Measurements from ENCODE around the gene GPR18. TPM values are rescaled to one million over a fixed set of nuclear protein-coding genes. Genes with fewer than 3 reads are reported as not detected.
"Not testable (repeated sequence)": the region's sequence is repeated elsewhere in the genome, so short reads cannot be mapped to it uniquely, and the experiment has no call there.

Gene GPR18
- total RNA-seq, 1 donor from 2014 or later = 12.0 TPM

DNA sequence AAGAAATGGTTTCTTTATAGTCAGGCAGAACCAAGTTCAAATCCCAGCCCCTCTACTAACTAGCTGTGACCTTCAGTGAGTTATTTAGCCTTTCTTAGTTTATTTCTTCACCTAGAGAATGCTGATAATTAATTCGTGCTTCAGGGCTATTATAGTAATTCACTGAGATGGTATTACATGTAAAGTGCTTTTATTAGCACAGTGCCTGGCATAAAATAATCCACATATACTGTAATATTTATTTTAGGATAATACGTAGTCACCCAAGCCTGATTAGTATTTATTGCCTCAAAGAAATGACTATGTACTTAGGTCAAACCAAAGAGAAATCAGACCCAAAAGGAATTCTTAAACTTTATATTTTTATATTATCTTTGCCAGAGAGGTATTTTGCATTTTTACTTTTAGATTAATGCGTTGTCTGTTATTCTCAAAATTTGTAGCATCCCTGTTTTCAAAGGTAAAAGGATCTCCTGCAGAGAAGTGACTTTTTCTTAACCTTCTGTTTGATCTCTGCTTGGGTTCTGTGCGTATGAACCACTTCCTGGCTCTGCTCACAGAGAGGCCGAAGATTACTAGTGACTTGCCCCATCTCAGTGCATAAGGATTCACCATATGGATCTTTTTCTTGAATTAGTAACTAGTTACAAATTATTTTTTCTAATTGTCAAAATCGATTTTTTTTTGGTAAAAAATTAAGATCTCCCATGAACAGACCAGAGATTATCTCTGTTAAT is 37.8 kb downstream of the GPR18 start:
- H3K9me3 Mint-ChIP-seq = peaks cover 11% of the 10 kb centered on the region
- peaks cover 89% of the 10 kb centered on the region for H3K4me1 Mint-ChIP-seq (ENCODE audit: low read depth)
- H3K27me3 Mint-ChIP-seq (ENCODE audit: insufficient read depth) = peaks cover 3% of the 10 kb centered on the region
- H3K36me3 Mint-ChIP-seq (ENCODE audit: low read depth) = peaks cover 32% of the 10 kb centered on the region
- intact Hi-C loops (cut with micrococcal nuclease) = no loop called here
- DNase-seq (ENCODE audit: low spot score) = no peak
- no peak overlapping the region for H3K4me3 Mint-ChIP-seq
- peak overlapping the region; percentile 55 for H3K27ac Mint-ChIP-seq

DNA sequence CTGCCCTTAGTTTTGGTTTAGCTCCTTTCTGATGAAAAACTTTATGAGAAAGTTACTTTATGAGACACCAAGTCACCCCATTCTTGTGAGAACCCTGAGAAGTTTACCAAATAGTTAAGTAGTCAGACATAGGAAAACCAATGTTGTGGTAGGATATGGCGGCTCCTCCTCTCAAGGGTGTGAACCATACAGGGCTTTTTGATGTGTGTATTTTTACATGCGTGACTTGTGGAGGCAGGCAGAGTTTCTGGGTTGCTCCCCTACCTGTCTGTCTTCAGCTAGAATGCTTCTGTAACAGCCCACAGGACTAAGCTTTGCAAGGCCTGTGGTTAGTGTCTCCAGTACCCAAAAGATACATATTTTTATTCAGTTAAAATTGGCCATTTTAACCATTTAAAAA is 39.2 kb downstream of the GPR18 start:
- Mint-ChIP-seq H3K4me1 (ENCODE audit: low read depth) (peaks cover 89% of the 10 kb centered on the region), H3K9me3 (peaks cover 11% of the 10 kb centered on the region), H3K27me3 (ENCODE audit: insufficient read depth) (peaks cover 3% of the 10 kb centered on the region), H3K36me3 (ENCODE audit: low read depth) (peaks cover 32% of the 10 kb centered on the region), H3K4me3 (peak overlapping the region; percentile 64), H3K27ac (peak overlapping the region; percentile 73)
- peak; percentile 66 for DNase-seq (ENCODE audit: low spot score)
- intact Hi-C loops (cut with micrococcal nuclease) = loop anchor here (1.0 to 5.0 kb wide), 12 partner anchors 9 to 1787 kb away; partner anchors contain the start of genes GPR18, GPR183, RAP2A and TM9SF2

DNA sequence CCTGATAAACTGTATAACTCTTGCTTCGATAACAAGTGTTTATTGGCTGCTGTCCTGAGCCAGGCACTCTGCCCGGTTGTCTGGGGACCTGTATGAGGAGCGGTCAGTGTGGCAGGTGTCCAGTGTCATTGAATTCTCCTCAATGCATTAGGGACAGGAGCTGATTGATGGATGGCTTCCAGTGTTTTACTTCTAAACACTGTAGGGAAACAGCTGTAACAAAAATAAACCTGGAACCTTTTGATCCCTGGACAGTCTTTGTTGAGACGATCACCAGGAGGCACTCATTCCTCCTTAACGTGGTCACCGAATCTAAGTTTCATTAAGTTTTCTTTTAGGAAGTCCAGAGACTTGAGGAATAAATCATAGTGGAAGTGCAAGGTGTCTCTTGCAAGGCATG is 39.6 kb downstream of the GPR18 start:
- Mint-ChIP-seq H3K4me3 (peak overlapping the region; percentile 69), H3K4me1 (ENCODE audit: low read depth) (peaks cover 87% of the 10 kb centered on the region), H3K36me3 (ENCODE audit: low read depth) (peaks cover 31% of the 10 kb centered on the region), H3K27ac (peak overlapping the region; percentile 73), H3K27me3 (ENCODE audit: insufficient read depth) (peaks cover 3% of the 10 kb centered on the region), H3K9me3 (peaks cover 11% of the 10 kb centered on the region)
- intact Hi-C loops (cut with micrococcal nuclease) = loop anchor here (1.0 to 5.0 kb wide), 7 partner anchors 33 to 1786 kb away; partner anchors contain the start of genes GPR183, RAP2A and TM9SF2
- no peak for DNase-seq (ENCODE audit: low spot score)

DNA sequence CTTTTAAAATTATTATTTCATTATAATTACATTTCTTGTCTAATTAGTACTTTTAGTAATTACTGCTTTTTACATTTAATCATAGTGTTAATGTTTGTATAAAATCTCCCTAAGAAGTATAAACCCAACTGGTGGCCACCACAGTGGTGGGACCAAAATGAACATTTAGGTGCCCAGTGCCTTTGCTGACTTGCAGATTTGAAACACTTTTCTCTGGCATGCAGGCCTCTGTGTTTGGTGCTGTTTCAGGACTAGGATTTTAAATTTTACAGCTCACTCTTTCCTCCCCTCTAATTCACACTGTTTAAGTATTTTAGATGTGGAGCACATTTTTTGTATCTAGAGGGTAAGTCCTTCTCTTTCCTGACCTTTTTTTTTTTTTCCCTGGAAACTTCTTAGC is 40.1 kb downstream of the GPR18 start:
- Mint-ChIP-seq H3K36me3 (ENCODE audit: low read depth) (peaks cover 29% of the 10 kb centered on the region), H3K4me1 (ENCODE audit: low read depth) (peaks cover 83% of the 10 kb centered on the region), H3K9me3 (peaks cover 8% of the 10 kb centered on the region), H3K27ac (peak overlapping the region; percentile 73), H3K4me3 (peak overlapping the region; percentile 69), H3K27me3 (ENCODE audit: insufficient read depth) (peaks cover 3% of the 10 kb centered on the region)
- DNase-seq (ENCODE audit: low spot score) = no peak
- intact Hi-C loops (cut with micrococcal nuclease) = loop anchor here (1.0 to 5.0 kb wide), 7 partner anchors 33 to 1786 kb away; partner anchors contain the start of genes GPR183, RAP2A and TM9SF2

DNA sequence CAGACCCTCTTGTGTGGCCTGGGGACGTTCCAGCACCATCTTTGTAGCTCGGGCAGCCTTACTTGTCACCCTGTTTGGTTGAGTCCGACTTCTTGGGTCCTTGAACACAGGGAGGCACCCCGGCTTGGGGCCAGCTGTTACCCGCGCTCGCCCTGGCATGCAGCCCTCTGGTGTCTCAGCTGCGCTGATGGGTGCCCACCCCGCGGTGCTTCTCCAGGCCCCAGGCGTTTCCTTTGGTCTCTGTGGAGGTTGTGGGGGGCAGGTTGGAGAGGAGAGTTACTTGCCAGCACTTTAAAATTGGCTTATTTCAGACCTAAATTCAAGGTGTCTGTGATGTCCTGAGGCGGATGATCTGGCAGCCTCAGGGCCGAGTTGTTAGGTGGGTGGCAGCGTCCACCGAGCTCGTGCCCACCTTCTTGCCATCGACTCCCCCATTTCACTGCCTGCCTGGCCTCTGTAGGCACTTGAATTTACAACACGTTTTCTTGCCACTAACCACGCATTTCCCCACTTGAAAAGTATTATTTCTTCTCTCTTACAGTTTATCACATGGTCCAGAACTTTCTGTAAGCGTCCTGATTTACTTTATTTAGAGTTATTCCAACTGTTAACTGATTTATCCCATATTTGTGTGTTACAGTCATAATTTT is 40.6 kb downstream of the GPR18 start:
- Mint-ChIP-seq H3K4me3 (peak overlapping the region; percentile 24), H3K27me3 (ENCODE audit: insufficient read depth) (peaks cover 3% of the 10 kb centered on the region), H3K4me1 (ENCODE audit: low read depth) (peaks cover 78% of the 10 kb centered on the region), H3K27ac (peak overlapping the region; percentile 44), H3K36me3 (ENCODE audit: low read depth) (peaks cover 24% of the 10 kb centered on the region), H3K9me3 (peaks cover 6% of the 10 kb centered on the region)
- intact Hi-C loops (cut with micrococcal nuclease) = loop anchor here (1.0 to 5.0 kb wide), 7 partner anchors 34 to 1785 kb away; partner anchors contain the start of genes GPR183, RAP2A and TM9SF2
- DNase-seq (ENCODE audit: low spot score) = no peak

DNA sequence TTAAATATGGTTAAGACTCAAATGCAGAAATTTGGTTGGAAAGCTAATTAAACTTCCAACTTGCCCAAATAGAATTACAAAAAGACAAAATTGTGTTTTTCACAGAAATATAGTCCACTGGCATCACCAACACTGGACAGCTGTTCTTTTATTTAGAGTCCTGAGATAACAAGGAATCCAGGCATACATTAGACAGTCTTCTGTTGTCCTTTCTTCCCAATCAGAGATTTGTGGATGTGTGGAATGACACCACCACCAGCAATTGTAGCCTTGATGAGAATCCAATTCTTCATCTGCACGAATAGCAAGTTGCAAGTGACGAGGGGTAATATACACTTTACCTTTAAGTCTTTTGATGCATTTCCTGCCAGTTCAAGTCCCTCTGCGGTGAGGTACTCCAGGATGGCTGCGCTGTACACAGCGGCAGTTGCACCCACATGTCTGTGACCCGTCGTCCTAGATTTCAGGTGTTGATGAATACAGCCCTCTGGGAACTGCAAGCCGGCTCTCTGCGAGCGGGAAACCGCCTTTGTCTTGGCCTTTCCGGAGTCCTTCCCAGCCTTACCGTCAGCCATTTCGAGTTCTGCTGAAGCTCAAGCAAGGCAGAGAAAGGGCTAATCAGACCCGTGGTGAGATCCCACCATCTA is 42.9 kb downstream of the GPR18 start:
- H3K9me3 Mint-ChIP-seq = no peaks in the 10 kb centered on the region
- peak overlapping the region; percentile 72 for H3K4me3 Mint-ChIP-seq
- H3K27ac Mint-ChIP-seq = peak overlapping the region; percentile 90
- H3K4me1 Mint-ChIP-seq (ENCODE audit: low read depth) = peaks cover 68% of the 10 kb centered on the region
- intact Hi-C loops (cut with micrococcal nuclease) = loop anchor here (1.0 to 5.0 kb wide), 7 partner anchors 15 to 1783 kb away; partner anchors contain the start of genes GPR18, RAP2A, TM9SF2 and UBAC2
- peaks cover 27% of the 10 kb centered on the region for H3K36me3 Mint-ChIP-seq (ENCODE audit: low read depth)
- H3K27me3 Mint-ChIP-seq (ENCODE audit: insufficient read depth) = peaks cover 3% of the 10 kb centered on the region
- peak; percentile 53 for DNase-seq (ENCODE audit: low spot score)

DNA sequence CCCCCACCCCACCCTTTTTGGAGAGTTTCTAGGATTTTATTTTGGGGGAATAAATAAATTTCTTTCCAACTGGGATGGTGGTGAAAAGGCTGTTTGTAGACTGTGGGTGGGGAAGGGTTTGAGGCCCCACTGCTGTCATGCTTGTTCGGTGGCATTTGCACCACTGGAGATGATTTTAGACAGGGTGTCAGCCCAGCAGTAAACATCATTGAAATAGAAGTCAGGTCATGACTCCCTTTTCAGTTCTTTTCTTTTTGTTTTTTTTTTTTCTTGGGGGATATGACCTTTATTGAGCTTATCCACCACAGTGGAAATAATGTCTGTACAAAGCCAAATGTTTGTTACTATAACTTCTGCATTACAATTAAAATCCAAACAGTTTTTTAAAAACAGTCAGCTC is 43.4 kb downstream of the GPR18 start:
- H3K4me1 Mint-ChIP-seq (ENCODE audit: low read depth) = peaks cover 66% of the 10 kb centered on the region
- DNase-seq (ENCODE audit: low spot score) = no peak
- peak overlapping the region; percentile 72 for H3K4me3 Mint-ChIP-seq
- peak overlapping the region; percentile 90 for H3K27ac Mint-ChIP-seq
- peaks cover 27% of the 10 kb centered on the region for H3K36me3 Mint-ChIP-seq (ENCODE audit: low read depth)
- H3K9me3 Mint-ChIP-seq = no peaks in the 10 kb centered on the region
- H3K27me3 Mint-ChIP-seq (ENCODE audit: insufficient read depth) = peaks cover 3% of the 10 kb centered on the region
- intact Hi-C loops (cut with micrococcal nuclease) = loop anchor here (1.0 to 5.0 kb wide), 11 partner anchors 9 to 1782 kb away; partner anchors contain the start of genes GPR18, RAP2A, TM9SF2 and UBAC2

DNA sequence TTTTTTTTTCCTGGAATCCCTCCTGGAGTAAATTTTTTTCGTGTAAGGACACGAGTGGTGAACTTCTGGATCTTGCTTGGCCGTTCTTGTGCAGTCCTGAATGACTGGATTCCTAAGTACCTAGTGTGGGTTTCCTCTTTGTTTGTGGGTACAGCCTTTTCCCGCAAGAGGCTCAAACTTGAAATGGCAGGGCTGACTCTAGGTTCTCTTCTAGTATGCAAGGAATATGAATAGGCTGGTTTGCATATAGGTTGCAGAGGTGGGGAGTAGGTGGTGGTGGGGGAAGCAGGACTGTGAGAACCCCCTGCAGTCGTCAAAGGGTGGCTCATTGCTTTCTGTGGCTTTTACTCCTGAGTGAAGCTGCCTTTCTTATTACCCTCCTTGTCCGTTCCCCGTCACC is 43.9 kb downstream of the GPR18 start:
- Mint-ChIP-seq H3K4me3 (peak overlapping the region; percentile 72), H3K4me1 (ENCODE audit: low read depth) (peaks cover 66% of the 10 kb centered on the region), H3K27me3 (ENCODE audit: insufficient read depth) (peaks cover 3% of the 10 kb centered on the region), H3K9me3 (no peaks in the 10 kb centered on the region), H3K27ac (peak overlapping the region; percentile 90), H3K36me3 (ENCODE audit: low read depth) (peaks cover 29% of the 10 kb centered on the region)
- intact Hi-C loops (cut with micrococcal nuclease) = loop anchor here (1.0 to 2.0 kb wide), 7 partner anchors 9 to 108 kb away; partner anchors contain the start of gene UBAC2
- DNase-seq (ENCODE audit: low spot score) = no peak

DNA sequence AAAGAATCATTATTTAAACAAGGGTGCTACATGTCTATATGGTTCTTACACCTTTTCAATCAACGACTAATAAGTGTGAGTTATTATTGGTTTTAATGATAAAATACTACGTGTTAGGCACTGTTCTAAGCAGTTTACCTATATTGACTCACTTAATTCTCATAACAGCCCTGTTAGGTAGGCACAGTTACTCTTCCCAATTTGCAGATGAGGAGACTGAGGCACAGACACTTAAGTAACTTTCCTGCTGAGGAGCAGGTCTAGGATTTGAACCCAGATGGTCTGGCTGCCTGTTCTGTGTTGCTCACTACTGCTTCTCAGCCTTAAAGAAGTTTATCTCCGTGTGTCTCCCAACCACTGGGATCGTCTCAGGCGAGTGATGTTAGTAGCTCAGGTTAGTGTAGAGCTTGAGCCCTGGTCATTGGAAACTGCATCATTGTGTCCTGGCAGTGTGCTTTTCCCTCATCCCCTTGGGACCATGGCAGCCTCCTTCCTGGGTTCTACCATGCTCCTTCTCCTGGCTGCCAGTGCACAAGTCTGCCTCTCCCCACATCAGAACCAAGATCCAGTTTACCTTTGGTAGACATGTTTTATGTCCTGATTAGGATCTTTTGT is 46.7 kb downstream of the GPR18 start:
- no peak overlapping the region for H3K27ac Mint-ChIP-seq
- DNase-seq (ENCODE audit: low spot score) = no peak
- H3K4me3 Mint-ChIP-seq = no peak overlapping the region
- intact Hi-C loops (cut with micrococcal nuclease) = no loop called here
- peaks cover 63% of the 10 kb centered on the region for H3K4me1 Mint-ChIP-seq (ENCODE audit: low read depth)
- H3K27me3 Mint-ChIP-seq (ENCODE audit: insufficient read depth) = peaks cover 3% of the 10 kb centered on the region
- no peaks in the 10 kb centered on the region for H3K9me3 Mint-ChIP-seq
- H3K36me3 Mint-ChIP-seq (ENCODE audit: low read depth) = peaks cover 39% of the 10 kb centered on the region

DNA sequence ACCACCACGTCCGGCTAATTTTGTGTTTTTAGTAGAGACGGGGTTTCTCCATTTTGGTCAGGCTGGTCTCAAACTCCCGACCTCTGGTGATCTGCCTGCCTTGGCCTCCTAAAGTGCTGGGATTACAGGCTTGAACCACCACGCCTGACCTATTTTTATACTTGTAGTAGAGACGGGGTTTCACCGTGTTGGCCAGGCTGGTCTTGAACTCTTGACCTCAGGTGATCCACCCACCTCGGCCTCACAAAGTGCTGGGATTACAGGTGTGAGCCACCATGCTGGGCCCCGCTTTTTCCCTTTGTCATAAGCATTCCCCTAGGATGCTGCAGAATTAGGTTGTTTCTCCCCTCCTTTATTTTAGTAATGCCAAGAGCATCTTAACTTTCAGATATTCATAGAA is 47.6 kb downstream of the GPR18 start:
- H3K27me3 Mint-ChIP-seq (ENCODE audit: insufficient read depth); H3K9me3 Mint-ChIP-seq; intact Hi-C loops (cut with micrococcal nuclease); H3K4me3 Mint-ChIP-seq; H3K27ac Mint-ChIP-seq; DNase-seq (ENCODE audit: low spot score): not testable (repeated sequence)
- H3K36me3 Mint-ChIP-seq (ENCODE audit: low read depth) = peaks cover 44% of the 10 kb centered on the region
- peaks cover 66% of the 10 kb centered on the region for H3K4me1 Mint-ChIP-seq (ENCODE audit: low read depth)

DNA sequence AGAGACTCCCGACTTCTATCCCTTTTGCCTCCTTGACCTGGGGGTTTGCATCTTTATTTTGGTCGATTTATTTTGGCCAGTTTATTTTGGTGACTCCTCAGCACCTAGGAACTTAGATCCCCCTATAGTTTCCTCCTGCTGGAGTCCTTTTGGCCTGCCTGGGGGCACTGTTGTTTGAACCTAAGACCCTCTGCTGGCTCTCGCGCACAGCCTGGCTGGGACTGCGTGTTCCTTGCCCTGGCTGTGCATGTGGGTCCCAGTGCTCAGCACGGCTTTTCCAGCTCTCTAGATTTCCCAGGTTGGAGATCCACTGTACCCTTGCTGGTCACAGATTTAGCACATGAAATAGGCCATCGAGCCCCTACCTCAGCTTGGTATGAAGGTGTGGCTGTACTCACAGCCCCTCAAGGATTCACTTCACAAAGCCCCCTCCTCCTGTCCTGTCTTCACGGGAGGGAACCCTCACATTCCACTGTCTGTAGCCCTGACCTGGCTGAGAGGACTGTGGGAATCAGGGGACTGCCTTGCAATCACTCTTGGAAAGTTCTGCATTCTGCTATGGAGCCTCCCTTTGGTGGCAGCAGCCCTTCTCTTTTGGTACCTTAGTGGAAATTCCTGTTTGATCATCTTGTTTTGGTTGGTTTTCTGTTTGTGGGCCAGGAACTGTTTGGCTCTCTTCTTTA is 49.2 kb downstream of the GPR18 start:
- intact Hi-C loops (cut with micrococcal nuclease) = no loop called here
- DNase-seq (ENCODE audit: low spot score) = no peak
- Mint-ChIP-seq H3K27ac (no peak overlapping the region), H3K36me3 (ENCODE audit: low read depth) (peaks cover 44% of the 10 kb centered on the region), H3K9me3 (no peaks in the 10 kb centered on the region), H3K4me1 (ENCODE audit: low read depth) (peaks cover 66% of the 10 kb centered on the region), H3K27me3 (ENCODE audit: insufficient read depth) (no peaks in the 10 kb centered on the region), H3K4me3 (no peak overlapping the region)

DNA sequence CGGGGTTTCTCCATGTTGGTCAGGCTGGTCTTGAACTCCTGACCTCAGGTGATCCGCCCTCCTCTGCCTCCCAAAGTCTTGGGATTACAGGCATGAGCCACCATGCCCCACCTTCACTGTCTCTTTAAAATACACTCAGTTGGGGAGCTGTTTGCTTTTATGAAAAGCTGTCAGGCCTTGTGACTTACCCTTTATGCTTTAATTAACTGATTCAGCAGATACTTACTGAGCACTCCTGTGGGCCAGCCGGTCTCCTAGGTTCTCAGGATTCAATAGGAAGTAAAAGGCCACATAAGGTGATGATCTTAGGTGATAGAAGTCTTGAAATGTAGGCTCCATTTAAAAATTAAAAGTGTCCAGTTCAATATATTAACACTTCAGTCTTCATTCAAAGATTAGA is 50.0 kb downstream of the GPR18 start:
- Mint-ChIP-seq H3K27me3 (ENCODE audit: insufficient read depth) (no peaks in the 10 kb centered on the region), H3K4me1 (ENCODE audit: low read depth) (peaks cover 71% of the 10 kb centered on the region), H3K9me3 (no peaks in the 10 kb centered on the region), H3K36me3 (ENCODE audit: low read depth) (peaks cover 48% of the 10 kb centered on the region), H3K27ac (no peak overlapping the region), H3K4me3 (no peak overlapping the region)
- DNase-seq (ENCODE audit: low spot score) = no peak
- intact Hi-C loops (cut with micrococcal nuclease) = no loop called here

Data from activated T-helper 1 cell treated with anti-CD3 and anti-CD28 coated beads, Interleukin-12 subunit alpha, Interleukin-12 subunit beta, Interleukin-2, Interleukin-4 antibody, amounts not matched to agents 30 ng/mL and 10 ng/mL and 1 ng/mL, durations not matched to agents 14 hours and 24 hours and 36 hours (primary cell).